ENCODE measurements around the gene FBXL14. TPM values are rescaled to one million over a fixed set of nuclear protein-coding genes. Genes with fewer than 3 reads are reported as not detected.

FBXL14 gene
- polyA plus RNA-seq, 1 of the 3 experiments (the other 2 are of a cell fraction) = 11.3 TPM

GRCh38 chr12:1533602-1534304 is 60.6 kb downstream of the FBXL14 start (continued):
- TF ChIP-seq EP300 (IDR thresholded peaks at IDR 0.05; ENCODE audit: borderline replicate concordance in 1 of 2, low read depth in 1 of 2, low read length in 1 of 2) = no peak
- no peak for TF ChIP-seq NRF1 (IDR thresholded peaks at IDR 0.05; ENCODE audit: low read depth, low read length)
- no peak for TF ChIP-seq IRF3 (IDR thresholded peaks at IDR 0.05; ENCODE audit: low read depth, low read length)
- no peak for TF ChIP-seq CHD2 (IDR thresholded peaks at IDR 0.05; ENCODE audit: low read length, partially characterized antibody)
- TF ChIP-seq POLR2AphosphoS5 (IDR thresholded peaks at IDR 0.05; ENCODE audit: low read depth, low read length) = no peak
- no peak for TF ChIP-seq ELF1 (IDR thresholded peaks at IDR 0.05)
- TF ChIP-seq RCOR1 (IDR thresholded peaks at IDR 0.05; ENCODE audit: low read length) = no peak
- TF ChIP-seq SMC3 (IDR thresholded peaks at IDR 0.05; ENCODE audit: low read depth, low read length) = no peak
- no peak for TF ChIP-seq JUND (IDR thresholded peaks at IDR 0.05)
- no peak for TF ChIP-seq YY1 (IDR thresholded peaks at IDR 0.05; ENCODE audit: low read depth)
- no peak for TF ChIP-seq NFIC (IDR thresholded peaks at IDR 0.05; ENCODE audit: borderline replicate concordance)

GRCh38 chr12:1533205-1533601 is 61.2 kb downstream of the FBXL14 start:
- Histone ChIP-seq H3K36me3 (replicated peaks in 1 of 2; ENCODE audit: control insufficient read depth in 1 of 2, insufficient read depth in 2 of 2, low read length in 1 of 2) (no peaks in the 10 kb centered on the region), H4K20me1 (ENCODE audit: insufficient read depth) (peaks cover 68% of the 10 kb centered on the region), H3K9me3 (no peaks in the 10 kb centered on the region), H3K4me3 (ENCODE audit: low read depth in 2 of 2, low read length in 1 of 2) (peak overlapping the region in 1 of 2 experiments; percentile 81; a peak in 1 of 4 replicates), H3K4me1 (ENCODE audit: control insufficient read depth in 1 of 2, insufficient read depth in 2 of 2, low read depth in 1 of 2, low read length in 1 of 2) (peaks cover 7 to 30% of the 10 kb centered on the region in 2 experiments; a peak in 3 of 4 replicates), H3K9me2 (no peaks in the 10 kb centered on the region), H3K27ac (ENCODE audit: low read depth in 2 of 2, low read length in 1 of 2) (peak overlapping the region in 1 of 2 experiments; percentile 11; a peak in 1 of 4 replicates), H3F3A (replicated peaks; ENCODE audit: insufficient read depth) (no peaks in the 10 kb centered on the region), H2AFZ (ENCODE audit: low read depth) (no peak overlapping the region), H3K27me3 (ENCODE audit: insufficient read depth) (no peaks in the 10 kb centered on the region), H3K9ac (no peak overlapping the region), H3K4me2 (peak overlapping the region; percentile 93), H3K79me2 (ENCODE audit: insufficient read depth) (peaks cover 88% of the 10 kb centered on the region)
- ChIA-PET CTCF (interaction anchor here (0.6 to 1.2 kb wide), 2 partner anchors 11 to 415 kb away, joined by 3 read pairs; no protein-coding TSS in a partner anchor), POLR2A (no interaction called here)
- TF ChIP-seq CTCF (IDR thresholded peaks at IDR 0.05) = no peak
- no peak for TF ChIP-seq RFX5 (IDR thresholded peaks at IDR 0.05; ENCODE audit: low read length)
- no peak for TF ChIP-seq SMC3 (IDR thresholded peaks at IDR 0.05; ENCODE audit: low read depth, low read length)
- TF ChIP-seq CHD2 (IDR thresholded peaks at IDR 0.05; ENCODE audit: low read length, partially characterized antibody) = no peak
- no peak for TF ChIP-seq NFIC (IDR thresholded peaks at IDR 0.05; ENCODE audit: borderline replicate concordance)
- no peak for TF ChIP-seq IRF3 (IDR thresholded peaks at IDR 0.05; ENCODE audit: low read depth, low read length)
- TF ChIP-seq ELF1 (IDR thresholded peaks at IDR 0.05) = no peak
- no peak for TF ChIP-seq REST (IDR thresholded peaks at IDR 0.05; ENCODE audit: low read depth, low read length)
- TF ChIP-seq TCF12 (IDR thresholded peaks at IDR 0.05) = no peak
- no peak for TF ChIP-seq MAX (IDR thresholded peaks at IDR 0.05; ENCODE audit: low read depth)
- no peak for TF ChIP-seq ZBTB33 (IDR thresholded peaks at IDR 0.05; ENCODE audit: borderline replicate concordance, low read depth)
- 65% methylated on average over 9 of the region's 9 CpGs for WGBS (ENCODE audit: low lambda C conversion rate)
- DNase-seq = peak; percentile 49
